SK-N-SH (cell line): ENCODE measurements around the gene ERLEC1.

Experiments
- CTCF ChIP-seq: fragments of 200-600 bp; sonication (generic); IDR thresholded peaks from 2 replicates; pipeline ENCODE4 v1.6.1; 2017; ENCODE audit warnings: antibody characterized with exemption, mild to moderate bottlenecking, moderate library complexity
- EZH2phosphoT487 ChIP-seq: fragments of 200-600 bp; sonication (generic); IDR thresholded peaks from 2 replicates; pipeline ENCODE4 v1.6.1; 2017; ENCODE audit warnings: low read depth, mixed run types, mild to moderate bottlenecking, antibody characterized with exemption, moderate library complexity, borderline replicate concordance
- MAX ChIP-seq: IDR thresholded peaks from 2 replicates; pipeline ENCODE4 v1.4.0; 2012; ENCODE audit warnings: low read depth

DNA sequence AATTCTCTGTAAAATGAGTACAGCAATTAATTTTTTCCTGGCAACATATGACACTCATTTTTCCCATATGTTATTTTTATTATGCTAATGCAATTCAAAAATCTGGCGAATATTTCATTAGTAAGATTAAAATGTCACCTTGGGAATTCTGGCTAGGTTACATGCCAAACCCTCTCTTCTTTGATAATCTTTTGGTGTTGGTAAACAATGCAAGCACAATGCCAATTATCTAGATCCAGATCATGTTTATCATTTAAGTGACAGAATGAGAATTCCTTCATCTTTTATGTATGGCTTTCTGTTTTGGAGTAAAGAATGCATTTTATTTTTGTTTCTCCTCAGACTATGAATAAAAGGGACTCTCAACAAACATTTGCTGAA lies 39.2 kb downstream of the ERLEC1 start:
- TF ChIP-seq CTCF (no peak), MAX (no peak), EZH2phosphoT487 (no peak)
